HG02943 (cell line): ENCODE measurements around the gene E2F8.

ENCODE experiments used
- ATAC-seq: cut with Tn5 transposase; IDR thresholded peaks from one replicate; pipeline ENCODE4 v1.9.1; 2021; ENCODE audit warnings: mild to moderate bottlenecking, low read depth, moderate library complexity; ENCODE audit not compliant: unreplicated experiment

E2F8 gene

DNA sequence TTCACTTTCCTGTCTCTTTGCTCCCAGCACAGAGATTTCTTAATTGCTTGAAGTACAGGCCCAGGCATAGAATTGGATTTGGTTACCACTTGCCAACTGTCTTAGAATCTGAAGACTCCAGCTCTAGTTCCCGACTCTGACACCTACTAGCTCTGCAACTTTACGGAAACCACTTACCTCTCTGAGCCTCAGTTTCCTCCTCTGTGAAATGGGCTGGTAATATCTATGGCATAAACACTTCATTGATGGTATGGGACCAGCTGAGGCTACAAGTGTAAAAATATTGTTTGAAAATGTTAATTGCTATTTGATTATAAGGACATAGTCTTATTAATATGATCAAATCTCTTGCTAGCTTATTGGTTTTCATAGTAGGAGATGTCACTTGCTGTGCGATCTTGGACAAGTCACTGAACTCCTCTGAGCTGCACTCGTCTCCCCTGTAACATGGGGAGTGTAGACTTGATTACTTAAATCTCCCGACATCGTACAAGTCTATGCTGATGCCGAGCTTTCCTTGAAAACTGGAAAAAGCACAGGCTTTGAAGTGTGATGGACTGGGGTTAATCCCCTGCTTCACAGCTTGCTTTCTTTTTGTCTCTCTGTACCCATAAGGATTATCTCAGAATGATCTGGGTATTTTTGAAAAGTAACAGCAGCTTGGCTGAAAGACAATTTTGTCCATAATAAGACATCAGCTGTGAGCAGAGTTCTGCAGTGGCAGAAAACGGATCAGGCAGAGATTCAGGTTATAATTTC is 11.8 kb upstream of the E2F8 start:
- no peak for ATAC-seq

DNA sequence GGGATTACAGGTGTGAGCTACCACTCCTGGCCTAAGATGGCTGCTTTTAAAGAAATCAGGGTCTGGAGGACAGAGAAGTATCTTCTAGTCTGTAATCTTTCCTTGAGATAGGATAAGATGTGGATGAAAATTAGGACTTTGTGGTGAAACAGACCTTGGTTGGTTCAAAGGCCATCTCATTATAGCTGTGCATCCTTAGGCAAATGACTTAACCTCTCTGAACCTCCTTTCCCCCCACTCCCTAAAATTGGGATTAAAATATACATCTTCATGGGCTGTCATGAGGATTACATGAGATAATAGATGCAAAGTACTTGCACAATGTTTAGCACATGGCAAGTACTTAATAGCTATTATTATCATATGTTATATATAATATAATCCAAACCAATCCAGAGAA is 10.8 kb upstream of the E2F8 start:
- ATAC-seq, result no peak

DNA sequence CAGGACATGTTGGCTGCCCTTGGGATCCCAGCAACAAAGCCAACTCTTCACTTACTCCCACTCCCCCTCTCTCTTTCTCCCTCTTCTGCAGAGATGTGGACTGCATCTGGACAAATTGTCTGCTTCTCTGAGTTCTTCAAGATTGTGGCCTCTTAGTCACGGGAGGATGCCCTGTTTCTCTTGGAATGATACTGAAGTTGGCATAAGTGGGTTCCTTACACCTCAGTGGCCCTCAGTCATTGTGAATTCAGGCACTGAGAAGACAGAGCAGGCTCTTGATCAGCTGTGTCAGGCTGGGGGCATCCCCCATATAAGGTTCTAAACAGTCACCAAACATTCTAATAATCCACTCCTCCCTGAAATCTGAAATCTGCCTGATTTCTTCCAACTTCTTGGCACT is 6.1 kb upstream of the E2F8 start:
- ATAC-seq, result no peak

GRCh38 chr11:19245351-19245750 is 4.6 kb upstream of the E2F8 start:
- ATAC-seq, result no peak

DNA sequence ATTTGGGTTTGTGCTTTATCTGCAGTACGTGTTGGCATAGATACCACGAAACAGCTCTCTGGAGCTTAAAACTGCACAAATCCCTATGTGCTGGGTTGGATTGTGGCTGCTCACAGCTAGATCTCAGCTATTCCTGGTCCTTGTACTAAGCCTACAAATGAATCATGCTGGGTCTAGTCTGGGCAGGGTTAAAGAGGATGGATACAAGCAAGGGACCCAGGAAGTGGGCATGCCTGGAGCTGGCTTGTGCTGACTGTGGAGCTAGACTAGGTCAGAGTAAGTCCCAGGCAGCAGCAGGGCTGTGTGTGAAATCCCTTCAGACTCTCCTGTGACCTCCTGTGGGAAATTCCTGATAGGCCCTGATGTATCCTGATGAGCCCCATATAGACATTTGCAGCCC is 3.9 kb upstream of the E2F8 start:
- ATAC-seq, result no peak

DNA sequence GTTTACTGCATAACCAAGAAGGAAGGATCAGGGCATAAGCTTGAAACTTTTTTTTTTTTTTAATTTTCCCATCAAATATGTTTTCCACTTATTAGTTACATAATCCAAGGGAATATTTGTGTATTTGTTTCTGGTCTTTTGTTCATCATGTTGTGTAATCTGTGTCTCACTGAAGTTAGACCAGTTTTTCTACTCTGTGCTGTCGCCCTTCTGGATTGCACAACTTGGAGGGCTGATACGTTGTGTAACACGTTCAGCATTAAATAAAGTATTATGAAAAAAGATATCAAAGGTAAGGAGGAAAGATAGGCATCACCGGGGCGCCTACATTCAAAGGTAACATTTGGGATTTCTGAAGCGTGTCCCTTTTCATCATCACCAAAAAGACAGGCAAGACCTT is 3.3 kb upstream of the E2F8 start:
- no peak for ATAC-seq

DNA sequence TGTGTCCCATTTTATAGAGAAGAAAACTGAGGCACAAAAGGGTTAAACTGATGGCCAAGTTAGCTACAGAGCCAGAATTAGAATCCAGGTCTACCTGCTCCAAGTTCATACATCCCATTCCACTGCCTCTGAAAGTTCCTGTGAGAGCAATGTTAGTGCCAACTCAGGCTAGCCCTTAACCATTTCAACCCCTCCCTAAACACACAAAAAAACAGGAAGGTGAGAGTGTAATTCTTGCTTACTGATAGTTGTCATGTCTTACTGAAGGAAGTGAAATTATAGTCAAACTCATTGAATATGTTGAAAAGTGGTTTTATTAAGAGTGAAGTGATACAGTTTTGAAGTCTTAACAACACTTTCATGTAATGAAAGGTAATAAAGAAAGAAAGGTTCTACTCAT is 2.9 kb upstream of the E2F8 start:
- ATAC-seq, result no peak

DNA sequence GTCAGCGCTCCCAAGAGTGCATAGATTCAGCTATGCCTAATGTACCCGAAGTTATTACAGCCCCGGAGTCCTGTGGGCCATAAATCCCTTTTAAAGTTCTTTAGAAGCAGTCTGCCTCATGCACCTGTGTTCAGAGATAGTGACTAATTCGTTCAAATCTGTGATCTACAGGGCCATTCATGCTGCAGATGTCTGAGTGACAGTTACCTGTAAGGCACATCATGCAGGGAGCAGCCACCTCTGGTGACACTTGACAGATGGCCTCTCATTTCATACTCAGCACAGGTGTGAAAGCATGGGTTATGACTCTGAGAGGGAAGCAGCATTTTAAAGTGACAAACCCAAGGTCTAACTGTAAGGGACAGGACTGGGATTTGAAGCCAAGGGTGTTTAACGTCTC is 2.4 kb upstream of the E2F8 start:
- ATAC-seq, result no peak

DNA sequence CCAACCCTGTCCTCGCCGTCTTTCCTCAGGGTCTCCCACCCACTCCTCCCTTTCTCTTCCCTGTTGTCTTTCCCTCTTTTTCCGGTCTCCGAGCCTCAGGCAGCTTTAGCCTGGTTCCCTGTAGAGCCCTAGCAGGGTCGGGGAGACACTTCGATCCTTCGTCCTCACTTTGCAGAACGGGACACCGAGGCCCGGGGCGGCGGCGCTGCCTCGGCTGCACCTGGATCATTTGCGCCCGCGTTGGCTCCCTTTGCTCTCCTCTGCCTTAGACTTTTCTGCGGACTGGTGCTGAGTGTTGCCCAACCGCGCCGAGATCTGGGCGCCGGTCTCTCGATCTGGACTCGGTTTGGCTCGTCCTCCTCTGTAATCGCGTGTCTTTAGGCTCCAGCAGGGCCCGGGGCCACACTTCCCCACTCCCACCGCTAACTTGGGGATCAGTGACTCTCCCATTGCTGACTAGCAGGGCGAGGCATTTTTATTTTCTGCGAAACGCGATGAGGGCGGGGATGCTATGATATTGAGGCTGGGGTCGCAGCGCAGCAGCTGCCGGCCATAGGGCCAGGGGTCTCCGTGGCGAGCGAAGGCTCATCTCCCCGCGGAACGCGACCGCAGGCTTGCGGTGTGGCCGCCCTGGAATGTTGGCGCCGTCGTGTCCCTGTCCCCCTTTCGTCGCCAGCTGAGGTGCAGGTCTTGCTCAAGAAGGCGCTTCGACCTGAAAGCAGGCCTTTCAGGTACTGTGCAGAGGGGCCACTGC is 1.6 kb upstream of the E2F8 start:
- ATAC-seq, result no peak

DNA sequence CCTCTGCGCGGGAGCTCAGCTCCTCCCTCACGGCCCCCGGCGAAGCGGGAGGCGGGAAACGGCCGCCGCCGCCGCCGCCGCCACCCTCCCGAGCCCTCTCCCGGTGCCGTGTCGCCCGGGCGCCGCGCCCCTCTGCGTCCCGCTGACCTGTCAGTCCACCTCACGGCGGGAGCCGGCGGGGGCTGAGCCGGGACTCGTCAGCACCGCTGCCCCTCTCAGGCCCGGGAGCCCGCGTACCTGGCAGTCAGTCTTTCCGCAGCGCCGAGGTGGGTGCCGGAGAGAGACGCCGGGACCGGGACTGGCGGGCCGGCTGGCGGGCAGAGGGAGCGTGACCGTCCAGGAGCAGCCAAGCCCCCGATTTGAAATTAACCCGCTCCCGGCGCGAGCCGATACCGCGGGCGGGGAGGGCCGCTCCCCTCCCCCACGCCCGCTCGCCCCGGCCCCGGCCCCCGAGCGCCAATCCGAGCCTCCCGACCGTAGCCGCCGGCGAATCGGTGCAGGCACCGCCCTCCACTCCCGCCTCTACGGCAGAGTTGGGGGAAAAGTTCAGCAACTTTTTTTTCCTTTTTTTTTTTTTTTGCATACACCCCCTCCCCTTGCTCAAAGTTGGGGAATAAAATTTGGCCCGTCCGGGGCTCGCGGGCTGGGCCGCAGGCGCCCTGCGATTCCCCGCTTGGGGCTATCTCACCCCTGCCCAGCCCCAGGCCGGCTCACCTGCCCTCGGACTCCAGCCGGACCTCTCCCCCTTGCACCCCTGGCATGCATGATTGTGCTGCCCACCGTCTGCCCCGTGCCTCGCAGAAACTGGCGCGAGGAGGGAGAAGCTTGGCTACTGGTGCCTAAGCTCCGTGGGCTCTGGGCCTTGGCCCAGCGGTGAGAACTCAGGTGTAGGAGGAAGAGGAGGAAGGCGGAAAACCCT is 774 bp upstream of the E2F8 start:
- peak; percentile 34 for ATAC-seq

DNA sequence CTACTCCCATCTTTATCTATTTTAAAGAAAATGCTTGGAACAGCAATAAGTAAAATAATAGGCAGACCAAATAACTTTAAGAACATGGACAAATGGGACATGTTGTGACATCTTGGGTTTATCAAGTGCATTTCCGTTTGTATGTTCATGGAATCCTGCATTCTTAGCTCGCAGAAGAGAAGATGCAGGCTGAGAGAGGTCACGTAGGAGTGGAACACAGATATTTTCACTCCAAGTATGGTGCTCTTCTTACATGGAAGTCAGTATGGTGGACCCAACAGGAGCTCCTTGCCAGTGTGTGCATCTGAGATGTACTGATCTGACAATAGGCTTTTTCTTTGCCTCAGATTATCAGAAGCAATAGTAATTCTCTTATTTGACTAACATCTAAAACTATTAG is 1.7 kb downstream of the E2F8 start:
- no peak for ATAC-seq

DNA sequence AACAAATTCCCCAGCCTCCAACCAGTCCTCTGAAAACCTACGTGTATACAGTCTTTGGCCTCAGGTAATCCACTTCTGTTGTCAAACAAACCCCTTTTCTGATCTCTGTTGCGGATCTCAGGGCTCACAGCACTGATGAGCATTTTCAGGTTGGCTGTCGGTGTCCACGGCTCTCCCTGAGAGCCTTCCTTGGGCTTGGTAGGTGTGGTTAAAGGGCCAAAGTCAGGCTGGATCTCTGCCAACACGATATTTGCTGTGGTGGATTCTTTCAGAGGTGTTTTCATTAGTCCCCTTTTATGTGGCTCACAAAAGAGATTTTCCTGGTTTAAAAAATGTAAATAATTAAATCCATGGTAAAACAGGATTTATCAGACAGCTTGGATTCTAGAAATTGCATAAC is 2.9 kb downstream of the E2F8 start:
- no peak for ATAC-seq

- no peak for ATAC-seq
Measured at GRCh38 chr11:19237381-19237780, 3.4 kb downstream of the E2F8 start.

- ATAC-seq, result no peak
Measured at GRCh38 chr11:19234231-19234817, 6.4 kb downstream of the E2F8 start.

- no peak for ATAC-seq
Measured at GRCh38 chr11:19232910-19233503, 7.7 kb downstream of the E2F8 start.

DNA sequence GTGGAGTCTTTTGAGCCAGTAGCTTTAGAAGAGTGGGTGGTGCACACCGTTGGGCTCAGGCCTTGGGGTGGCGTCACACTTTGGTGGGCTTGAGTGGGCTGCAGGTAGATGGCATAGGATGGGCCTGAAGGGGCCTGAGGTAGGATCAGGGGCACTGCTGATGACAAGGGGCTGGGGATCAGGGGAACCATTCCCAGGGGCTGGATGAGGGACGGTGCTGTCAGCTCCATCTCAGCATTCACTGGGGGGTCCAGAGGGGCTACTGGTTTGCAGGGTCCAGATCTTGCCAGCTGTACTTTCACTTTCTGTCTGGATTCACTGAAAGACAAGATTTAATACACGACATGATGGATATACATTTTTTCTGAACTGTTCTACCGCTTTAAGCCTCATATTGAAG is 11.1 kb downstream of the E2F8 start:
- ATAC-seq, result no peak

DNA sequence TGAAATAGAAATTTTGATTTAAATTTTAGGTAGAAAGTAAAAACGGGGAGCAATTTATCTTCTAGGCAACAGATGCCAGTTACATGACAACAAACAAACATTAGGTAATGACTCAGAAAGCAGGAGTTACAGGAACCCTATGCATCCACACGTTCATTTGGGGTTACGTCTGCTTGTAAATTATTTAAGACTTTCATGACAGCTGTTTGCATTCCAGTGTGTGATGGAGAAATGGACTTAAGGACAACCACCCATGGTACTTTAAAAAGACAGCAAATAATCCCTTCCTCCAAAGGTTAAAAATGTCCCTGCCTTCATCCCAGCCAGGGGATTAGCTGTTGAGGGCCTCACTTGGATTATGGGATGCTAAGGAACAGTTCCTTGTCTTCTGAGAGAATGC is 11.8 kb downstream of the E2F8 start:
- ATAC-seq, result no peak

DNA sequence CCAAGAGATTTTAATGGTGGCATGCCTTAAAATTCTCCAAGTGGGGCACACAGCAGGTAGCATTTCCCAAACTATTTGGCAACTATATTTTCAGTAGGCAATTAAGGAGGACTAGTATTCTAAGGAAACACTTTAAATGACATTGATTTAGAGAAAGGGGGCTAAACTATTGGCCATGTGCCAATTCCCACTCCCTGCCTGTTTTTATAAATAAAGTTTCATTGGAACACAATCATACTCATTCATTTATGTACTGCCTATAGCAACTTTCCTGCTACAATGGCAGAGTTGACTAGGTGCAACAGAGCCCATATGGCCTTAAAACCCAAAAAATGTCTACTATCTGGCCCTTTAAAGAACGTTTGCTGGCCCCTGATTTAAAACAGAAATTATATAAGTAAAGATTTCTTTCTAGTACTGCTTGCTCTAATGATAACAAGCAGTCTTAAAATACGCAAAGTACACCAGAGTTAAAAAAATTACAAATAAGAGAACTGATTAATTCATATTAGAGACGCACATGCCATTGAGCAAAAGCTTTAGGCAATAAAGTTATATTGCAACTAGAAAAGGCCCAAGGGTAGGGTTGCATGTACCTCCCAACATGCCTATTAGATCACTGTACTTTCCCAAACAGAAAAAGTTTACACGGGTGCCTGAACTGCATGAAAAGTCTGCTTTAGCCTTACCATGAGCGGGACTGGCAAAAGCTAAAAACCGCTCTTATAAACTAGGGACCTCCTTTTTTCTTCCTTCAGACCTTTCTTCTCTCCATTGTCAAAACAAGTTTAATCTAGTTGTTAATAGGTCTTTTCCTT is 14.2 kb downstream of the E2F8 start:
- ATAC-seq, result no peak

- no peak for ATAC-seq
Measured at GRCh38 chr11:19225581-19225980, 15.2 kb downstream of the E2F8 start.

DNA sequence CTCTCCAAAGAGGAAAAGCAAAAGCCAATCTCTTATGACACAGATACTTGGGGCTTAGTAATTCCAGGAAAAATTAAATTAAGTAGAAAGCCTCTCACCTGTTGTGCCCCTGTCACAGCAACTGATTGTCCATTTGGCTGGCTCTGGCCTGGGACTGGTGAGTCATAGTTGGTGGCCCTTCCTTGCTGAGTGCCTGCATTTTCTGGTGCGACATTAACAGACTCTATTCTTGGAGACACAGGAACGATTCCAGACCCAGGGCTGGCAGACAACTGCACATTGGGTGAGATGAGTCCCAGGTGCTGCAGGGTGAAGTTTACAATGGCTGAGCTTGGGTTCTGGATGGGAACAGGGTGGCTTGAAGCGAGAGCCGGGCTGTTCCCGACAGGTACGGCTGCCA is 15.6 kb downstream of the E2F8 start:
- ATAC-seq, result no peak
